DOHH2 (cell line): Measurements from ENCODE around the gene FAM78A.

ENCODE experiments used
- CTCF ChIP-seq: fragments of 200-600 bp; sonication (generic); IDR thresholded peaks from one replicate; pipeline ENCODE4 v1.5.1; 2014; ENCODE audit warnings: antibody characterized with exemption, mild to moderate bottlenecking, low read depth, low read length; ENCODE audit not compliant: poor library complexity, severe bottlenecking
- EZH2phosphoT487 ChIP-seq: fragments of 200-600 bp; sonication (generic); IDR thresholded peaks from 2 replicates; pipeline ENCODE4 v1.6.1; 2017; ENCODE audit warnings: borderline replicate concordance, mild to moderate bottlenecking, antibody characterized with exemption, low read length, moderate library complexity, mixed read lengths

GRCh38 chr9:131246618-131247017 lies 29.7 kb downstream of the FAM78A start:
- TF ChIP-seq CTCF (no peak), EZH2phosphoT487 (no peak)
